ENCODE results near the gene AMHR2.

- TF ChIP-seq CTCF (conservative IDR thresholded peaks at IDR 0.05; ENCODE audit: low read depth, low read length) (no peak), EZH2 (IDR thresholded peaks at IDR 0.05; ENCODE audit: borderline replicate concordance, low read depth, low read length, poor library complexity, severe bottlenecking) (no peak)
Measured at GRCh38 chr12:53464685-53465418, 41.2 kb downstream of the AMHR2 start.
